Activated T-helper 1 cell treated with anti-CD3 and anti-CD28 coated beads, Interleukin-2, amount 50 U/mL, for 16 hours (primary cell): Measurements from ENCODE around the gene RPS13.
"Not testable (repeated sequence)": the region's sequence is repeated elsewhere in the genome, so short reads cannot be mapped to it uniquely, and the experiment has no call there.

Experiments
- DNase-seq, 2 donors: peaks; one replicate each; pipeline ENCODE4 v3.0.0-alpha.2; 2020; ENCODE audit warnings: low read depth in 1 of 2, low spot score in 1 of 2

Gene RPS13

DNA sequence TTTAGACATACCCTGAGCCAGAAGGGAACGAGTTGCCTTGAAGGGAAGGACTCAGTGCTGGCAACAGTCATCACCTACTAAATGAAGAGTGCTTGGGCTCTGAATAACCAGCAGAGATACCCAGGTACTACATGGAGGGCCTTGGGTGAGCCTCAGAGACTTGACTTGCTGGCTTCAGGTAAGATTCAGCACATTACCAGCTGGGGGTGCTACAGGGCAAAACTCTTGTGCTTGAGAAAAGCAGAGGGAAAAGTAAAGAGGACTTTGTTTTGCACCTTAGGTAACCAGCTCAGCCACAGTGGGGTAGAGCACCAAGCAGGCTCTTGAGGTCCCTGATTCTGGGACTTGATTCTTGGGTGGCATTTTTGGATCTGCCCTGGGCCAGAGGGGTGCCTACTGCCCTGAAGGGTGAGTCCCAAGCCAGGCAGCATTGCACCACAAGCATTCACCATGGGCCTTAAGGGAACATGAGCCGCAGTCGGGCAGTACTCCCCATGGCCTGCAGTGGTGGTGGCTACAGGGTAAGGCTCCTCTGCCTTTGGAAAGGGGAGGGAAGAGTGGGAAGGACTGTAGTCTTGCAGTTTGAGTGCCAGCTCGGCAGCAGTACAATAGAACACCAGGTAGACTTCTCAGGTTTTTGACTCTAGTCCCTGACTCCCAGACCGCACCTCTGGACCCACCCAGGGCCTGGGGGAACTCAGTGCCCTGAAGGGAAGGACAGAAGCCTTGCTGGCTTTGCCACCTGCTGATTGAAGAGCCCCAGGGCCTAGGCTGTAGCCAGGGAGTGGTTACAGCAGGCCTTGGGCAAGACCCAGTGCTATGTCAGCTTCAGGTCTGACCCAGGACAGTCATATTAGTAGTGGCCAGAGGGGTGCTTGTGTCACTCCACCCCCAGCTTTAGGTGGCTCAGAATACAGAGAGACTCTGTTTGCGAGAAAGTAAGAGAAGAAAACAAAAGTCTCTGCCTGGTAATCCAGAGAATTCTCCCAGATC is 40.5 kb downstream of the RPS13 start:
- DNase-seq = no peak

DNA sequence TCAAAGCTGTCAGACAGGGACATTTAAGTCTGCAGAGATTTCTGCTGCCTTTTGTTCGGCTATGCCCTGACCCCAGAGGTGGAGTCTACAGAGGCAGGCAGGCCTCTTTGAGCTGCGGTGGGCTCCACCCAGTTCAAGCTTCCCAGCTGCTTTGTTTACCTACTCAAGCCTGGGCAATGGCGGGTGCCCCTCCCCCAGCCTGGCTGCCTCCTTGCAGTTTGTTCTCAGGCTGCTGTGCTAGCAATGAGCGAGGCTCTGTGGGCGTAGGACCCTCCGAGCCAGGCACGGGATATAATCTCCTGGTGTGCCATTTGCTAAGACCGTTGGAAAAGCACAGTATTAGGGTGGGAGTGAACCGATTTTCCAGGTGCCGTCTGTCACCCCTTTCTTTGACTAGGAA is 43.4 kb downstream of the RPS13 start:
- DNase-seq = not testable (repeated sequence)

- DNase-seq = no peak
Measured at GRCh38 chr11:17026487-17027082, 50.9 kb downstream of the RPS13 start.

DNA sequence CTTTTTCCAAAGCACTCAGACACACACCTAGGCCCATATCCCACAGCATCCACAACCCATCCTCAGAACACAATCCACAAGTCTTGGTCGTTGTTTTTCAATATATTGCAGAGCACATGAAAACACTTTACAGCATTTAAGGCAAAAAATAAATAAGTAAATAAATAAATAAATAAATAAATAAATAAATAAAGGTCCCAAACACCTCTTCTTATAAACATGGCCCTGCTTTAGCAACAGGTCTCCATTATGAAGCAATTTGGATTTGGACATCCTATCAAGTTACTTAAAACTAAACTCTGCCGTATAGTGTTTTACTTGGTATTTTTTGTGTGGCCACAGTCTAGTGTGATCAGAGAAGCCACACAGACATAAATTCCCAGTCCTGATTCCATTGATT is 52.5 kb downstream of the RPS13 start:
- DNase-seq = no peak
